Astrocyte (in vitro differentiated cells and primary cell): ENCODE results near the gene ZBP1. TPM values are rescaled to one million over a fixed set of nuclear protein-coding genes. Genes with fewer than 3 reads are reported as not detected.

Source experiments
- DNase-seq: peaks from one replicate; pipeline ENCODE4 v3.0.0-alpha.2; 2010; ENCODE audit warnings: low read depth
- FAIRE-seq: peaks from 2 replicates; lab custom pipeline; 2011; peaks lifted over from hg19 to GRCh38; lab: Jason Lieb, UNC
- H2AFZ ChIP-seq: 2 replicates; pipeline ENCODE4 v1.6.0; 2012; ENCODE audit warnings: low read depth, low read length, inconsistent platforms
- H3K27ac ChIP-seq: 2 replicates; pipeline ENCODE4 v1.5.1; 2011; ENCODE audit warnings: low read depth, low read length, inconsistent platforms
- H3K27me3 ChIP-seq: 2 replicates; pipeline ENCODE4 v1.6.0; 2011; ENCODE audit warnings: low read length, inconsistent platforms; ENCODE audit not compliant: insufficient read depth
- H3K36me3 ChIP-seq: 2 replicates; pipeline ENCODE4 v1.5.1; 2011; ENCODE audit warnings: low read length, inconsistent platforms; ENCODE audit not compliant: insufficient read depth
- H3K4me1 ChIP-seq: 2 replicates; pipeline ENCODE4 v1.5.1; 2011; ENCODE audit warnings: low read length, inconsistent platforms; ENCODE audit not compliant: insufficient read depth
- H3K4me2 ChIP-seq: 2 replicates; pipeline ENCODE4 v1.6.0; 2012; ENCODE audit warnings: low read length, inconsistent platforms
- H3K4me3 ChIP-seq: 2 replicates; pipeline ENCODE4 v1.5.1; 2011; ENCODE audit warnings: low read depth, mild to moderate bottlenecking, low read length, inconsistent platforms; ENCODE audit not compliant: insufficient read depth
- H3K79me2 ChIP-seq: 2 replicates; pipeline ENCODE4 v1.6.0; 2012; ENCODE audit warnings: mild to moderate bottlenecking, low read length, inconsistent platforms; ENCODE audit not compliant: insufficient read depth
- H3K9ac ChIP-seq: 2 replicates; pipeline ENCODE4 v1.6.0; 2012; ENCODE audit warnings: mild to moderate bottlenecking, low read length, inconsistent platforms
- H3K9me3 ChIP-seq: 2 replicates; pipeline ENCODE4 v1.5.1; 2012; ENCODE audit warnings: low read depth, mild to moderate bottlenecking, low read length, inconsistent platforms; ENCODE audit not compliant: insufficient read depth
- H4K20me1 ChIP-seq: 2 replicates; pipeline ENCODE4 v1.6.0; 2012; ENCODE audit warnings: low read length, inconsistent platforms; ENCODE audit not compliant: insufficient read depth
- H3K27ac Mint-ChIP-seq: one replicate; pipeline ENCODE4 v1.8.0; 2021; ENCODE audit warnings: mild to moderate bottlenecking, mixed read lengths; ENCODE audit not compliant: unreplicated experiment
- H3K27me3 Mint-ChIP-seq: one replicate; pipeline ENCODE4 v1.8.0; 2021; ENCODE audit warnings: low read depth, mixed read lengths; ENCODE audit not compliant: unreplicated experiment
- H3K36me3 Mint-ChIP-seq: one replicate; pipeline ENCODE4 v1.8.0; 2021; ENCODE audit warnings: low read depth, mixed read lengths; ENCODE audit not compliant: unreplicated experiment
- H3K4me1 Mint-ChIP-seq: one replicate; pipeline ENCODE4 v1.8.0; 2021; ENCODE audit warnings: low read depth, mixed read lengths; ENCODE audit not compliant: unreplicated experiment
- H3K4me3 Mint-ChIP-seq: one replicate; pipeline ENCODE4 v1.8.0; 2021; ENCODE audit warnings: mild to moderate bottlenecking, moderate library complexity, mixed read lengths; ENCODE audit not compliant: unreplicated experiment
- H3K9me3 Mint-ChIP-seq: one replicate; pipeline ENCODE4 v1.8.0; 2021; ENCODE audit warnings: mild to moderate bottlenecking, mixed read lengths; ENCODE audit not compliant: unreplicated experiment
- EZH2 ChIP-seq: IDR thresholded peaks from 2 replicates; pipeline ENCODE4 v1.6.1; 2012; ENCODE audit warnings: mild to moderate bottlenecking, low read length, inconsistent platforms; ENCODE audit not compliant: insufficient read depth
- total RNA-seq: library from RNA; stranded (reverse); gene quantifications from 2 replicates; pipeline ENCODE4 v1.2.1, GENCODE V29; 2021
- TF ChIP-seq, protein P1 (sequence below): IDR thresholded peaks from 2 replicates; pipeline ENCODE4 v1.5.1; 2011; ENCODE audit warnings: low read depth, mild to moderate bottlenecking, inconsistent platforms, low read length, moderate library complexity; ENCODE audit not compliant: insufficient read depth

Gene ZBP1
- total RNA-seq, 1 donor from 2014 or later = not detected

DNA sequence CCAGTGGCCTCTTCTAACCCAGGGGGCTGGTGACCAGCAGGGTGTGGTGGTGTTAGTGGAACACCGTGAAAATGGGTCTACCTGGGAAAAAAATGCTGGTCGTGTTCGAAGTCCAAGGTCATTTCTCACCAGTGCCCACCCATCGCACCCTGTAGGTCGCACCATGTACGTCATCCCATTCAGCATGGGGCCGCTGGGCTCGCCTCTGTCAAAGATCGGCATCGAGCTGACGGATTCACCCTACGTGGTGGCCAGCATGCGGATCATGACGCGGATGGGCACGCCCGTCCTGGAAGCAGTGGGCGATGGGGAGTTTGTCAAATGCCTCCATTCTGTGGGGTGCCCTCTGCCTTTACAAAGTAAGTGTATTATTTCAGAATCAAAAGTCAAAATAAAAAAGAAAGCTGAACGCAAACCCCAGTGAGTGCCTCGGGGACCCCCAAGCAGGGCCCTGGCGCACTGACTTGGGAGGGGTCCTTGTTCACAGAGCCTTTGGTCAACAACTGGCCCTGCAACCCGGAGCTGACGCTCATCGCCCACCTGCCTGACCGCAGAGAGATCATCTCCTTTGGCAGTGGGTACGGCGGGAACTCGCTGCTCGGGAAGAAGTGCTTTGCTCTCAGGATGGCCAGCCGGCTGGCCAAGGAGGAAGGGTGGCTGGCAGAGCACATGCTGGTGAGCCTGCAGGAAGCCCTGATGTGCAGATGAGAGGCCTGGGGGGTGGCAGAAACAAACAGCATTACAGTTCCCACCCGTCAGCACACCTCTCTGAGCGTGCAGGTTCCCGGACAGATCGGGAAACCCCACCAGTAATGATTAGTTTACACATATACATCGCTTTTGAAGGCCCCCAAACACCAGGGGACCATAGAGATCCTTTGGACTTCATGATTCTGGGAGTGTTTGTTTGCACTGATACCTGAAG is 57.4 kb downstream of the ZBP1 start:
- Histone ChIP-seq H3K4me3 (no peak overlapping the region), H2AFZ (no peak overlapping the region), H3K27ac (no peak overlapping the region), H3K79me2 (no peaks in the 10 kb centered on the region), H4K20me1 (no peaks in the 10 kb centered on the region), H3K4me1 (no peaks in the 10 kb centered on the region), H3K27me3 (peaks cover 28% of the 10 kb centered on the region), H3K36me3 (no peaks in the 10 kb centered on the region), H3K9ac (no peak overlapping the region), H3K9me3 (no peaks in the 10 kb centered on the region), H3K4me2 (no peak overlapping the region)
- H3K4me1 Mint-ChIP-seq = no peaks in the 10 kb centered on the region
- DNase-seq (no peak), FAIRE-seq (no peak)
- TF ChIP-seq, protein P1, sequence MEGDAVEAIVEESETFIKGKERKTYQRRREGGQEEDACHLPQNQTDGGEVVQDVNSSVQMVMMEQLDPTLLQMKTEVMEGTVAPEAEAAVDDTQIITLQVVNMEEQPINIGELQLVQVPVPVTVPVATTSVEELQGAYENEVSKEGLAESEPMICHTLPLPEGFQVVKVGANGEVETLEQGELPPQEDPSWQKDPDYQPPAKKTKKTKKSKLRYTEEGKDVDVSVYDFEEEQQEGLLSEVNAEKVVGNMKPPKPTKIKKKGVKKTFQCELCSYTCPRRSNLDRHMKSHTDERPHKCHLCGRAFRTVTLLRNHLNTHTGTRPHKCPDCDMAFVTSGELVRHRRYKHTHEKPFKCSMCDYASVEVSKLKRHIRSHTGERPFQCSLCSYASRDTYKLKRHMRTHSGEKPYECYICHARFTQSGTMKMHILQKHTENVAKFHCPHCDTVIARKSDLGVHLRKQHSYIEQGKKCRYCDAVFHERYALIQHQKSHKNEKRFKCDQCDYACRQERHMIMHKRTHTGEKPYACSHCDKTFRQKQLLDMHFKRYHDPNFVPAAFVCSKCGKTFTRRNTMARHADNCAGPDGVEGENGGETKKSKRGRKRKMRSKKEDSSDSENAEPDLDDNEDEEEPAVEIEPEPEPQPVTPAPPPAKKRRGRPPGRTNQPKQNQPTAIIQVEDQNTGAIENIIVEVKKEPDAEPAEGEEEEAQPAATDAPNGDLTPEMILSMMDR = no peak
- no peak for TF ChIP-seq EZH2
- H3K36me3 Mint-ChIP-seq = no peaks in the 10 kb centered on the region
- H3K4me3 Mint-ChIP-seq = no peak overlapping the region
- peaks cover 83% of the 10 kb centered on the region for H3K27me3 Mint-ChIP-seq
- H3K9me3 Mint-ChIP-seq = peaks cover 11% of the 10 kb centered on the region
- no peak overlapping the region for H3K27ac Mint-ChIP-seq

DNA sequence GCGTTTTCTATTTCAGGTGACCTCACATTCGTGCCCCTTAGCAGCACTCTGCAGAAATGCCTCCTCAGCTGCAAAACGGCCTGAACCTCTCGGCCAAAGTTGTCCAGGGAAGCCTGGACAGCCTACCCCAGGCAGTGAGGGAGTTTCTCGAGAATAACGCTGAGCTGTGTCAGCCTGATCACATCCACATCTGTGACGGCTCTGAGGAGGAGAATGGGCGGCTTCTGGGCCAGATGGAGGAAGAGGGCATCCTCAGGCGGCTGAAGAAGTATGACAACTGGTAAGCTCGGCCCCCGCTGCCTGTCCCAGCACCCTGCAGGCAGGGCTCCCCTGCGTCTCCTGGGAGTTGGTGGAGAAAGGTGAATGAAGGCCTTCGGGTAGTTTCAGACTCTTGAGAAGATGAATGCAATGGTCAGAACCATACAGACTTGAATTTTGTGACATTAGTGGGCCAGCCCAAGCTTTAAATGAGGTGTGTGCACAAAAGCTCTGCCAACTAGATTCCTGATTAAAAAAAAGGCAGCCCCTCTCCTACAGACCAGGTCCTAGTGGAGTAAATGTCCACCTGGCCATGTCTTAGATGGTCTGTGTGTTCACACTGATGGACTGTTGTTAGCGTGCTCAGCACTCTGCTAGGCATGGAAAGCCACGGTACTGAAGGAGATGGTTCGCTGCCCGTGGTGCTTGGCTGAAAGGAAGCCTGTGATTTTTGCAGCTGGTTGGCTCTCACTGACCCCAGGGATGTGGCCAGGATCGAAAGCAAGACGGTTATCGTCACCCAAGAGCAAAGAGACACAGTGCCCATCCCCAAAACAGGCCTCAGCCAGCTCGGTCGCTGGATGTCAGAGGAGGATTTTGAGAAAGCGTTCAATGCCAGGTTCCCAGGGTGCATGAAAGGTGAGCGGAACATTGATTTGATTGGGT is 58.6 kb downstream of the ZBP1 start:
- TF ChIP-seq, protein P1 = no peak
- TF ChIP-seq EZH2 = no peak
- H3K9ac ChIP-seq = no peak overlapping the region
- H3K36me3 Mint-ChIP-seq = no peaks in the 10 kb centered on the region
- H3K79me2 ChIP-seq = no peaks in the 10 kb centered on the region
- DNase-seq (no peak), FAIRE-seq (no peak)
- H3K4me3 ChIP-seq = no peak overlapping the region
- H3K27ac ChIP-seq = no peak overlapping the region
- no peaks in the 10 kb centered on the region for H3K9me3 ChIP-seq
- peaks cover 11% of the 10 kb centered on the region for H3K9me3 Mint-ChIP-seq
- H3K4me3 Mint-ChIP-seq = no peak overlapping the region
- no peak overlapping the region for H3K27ac Mint-ChIP-seq
- H3K27me3 Mint-ChIP-seq = peaks cover 80% of the 10 kb centered on the region
- no peaks in the 10 kb centered on the region for H3K36me3 ChIP-seq
- H4K20me1 ChIP-seq = no peaks in the 10 kb centered on the region
- peaks cover 25% of the 10 kb centered on the region for H3K27me3 ChIP-seq
- H3K4me1 Mint-ChIP-seq = no peaks in the 10 kb centered on the region
- H3K4me2 ChIP-seq = no peak overlapping the region
- H3K4me1 ChIP-seq = no peaks in the 10 kb centered on the region
- H2AFZ ChIP-seq = no peak overlapping the region
